NCI-H1417 treated with DMSO at 0.1 percent for 48 hours (cell line): ENCODE data around the gene SMG6.
"Not testable (repeated sequence)": the region's sequence is repeated elsewhere in the genome, so short reads cannot be mapped to it uniquely, and the experiment has no call there.

Experiments
- DNase-seq: peaks from one replicate; lab custom pipeline; 2025; lab: John Stamatoyannopoulos, UW

Gene SMG6

GRCh38 chr17:2303204-2304188 lies at the start of gene SMG6, which contains the start of gene SRR:
Gene SMG6 (minus strand): TSS chr17:2303785. CDS start chr17:2303720, 65 bp downstream.
Gene SRR (plus strand): TSS chr17:2303950. CDS start chr17:2315561, 11,611 bp downstream.
- peak; percentile 55 for DNase-seq

GRCh38 chr17:2351269-2351668 lies 47.7 kb upstream of the SMG6 start:
- no peak for DNase-seq

GRCh38 chr17:2347805-2348685 lies 44.5 kb upstream of the SMG6 start:
- DNase-seq: peak; percentile 21

- DNase-seq: no peak
Observed at GRCh38 chr17:2346475-2346874, 42.9 kb upstream of the SMG6 start.

- DNase-seq: no peak
Observed at GRCh38 chr17:2344528-2344927, 40.9 kb upstream of the SMG6 start.

- no peak for DNase-seq
Observed at GRCh38 chr17:2343421-2343820, 39.8 kb upstream of the SMG6 start.

GRCh38 chr17:2338315-2338657 lies 34.7 kb upstream of the SMG6 start:
- DNase-seq: no peak

- DNase-seq: no peak
Observed at GRCh38 chr17:2337544-2338314, 34.1 kb upstream of the SMG6 start.

GRCh38 chr17:2336852-2337543 lies 33.4 kb upstream of the SMG6 start, which contains the start of gene SGSM2:
Gene SGSM2 (plus strand): TSS chr17:2337501. CDS start chr17:2337689, 188 bp downstream.
- DNase-seq: no peak

- no peak for DNase-seq
Observed at GRCh38 chr17:2336215-2336851, 32.7 kb upstream of the SMG6 start, which contains the start of gene TSR1. Gene TSR1 (minus strand): TSS chr17:2336457. CDS start chr17:2336427, 30 bp downstream.

GRCh38 chr17:2335726-2336214 lies 32.2 kb upstream of the SMG6 start:
- DNase-seq: no peak

- DNase-seq: no peak
Observed at GRCh38 chr17:2331303-2331702, 27.7 kb upstream of the SMG6 start.

- no peak for DNase-seq
Observed at GRCh38 chr17:2323629-2324314, 20.2 kb upstream of the SMG6 start.

GRCh38 chr17:2321399-2321798 lies 17.8 kb upstream of the SMG6 start:
- DNase-seq: no peak

- DNase-seq: no peak
Observed at GRCh38 chr17:2319051-2319450, 15.5 kb upstream of the SMG6 start.

GRCh38 chr17:2317796-2318195 lies 14.2 kb upstream of the SMG6 start:
- DNase-seq: no peak

- DNase-seq: not testable (repeated sequence)
Observed at GRCh38 chr17:2316916-2317205, 13.3 kb upstream of the SMG6 start.

- DNase-seq: no peak
Observed at GRCh38 chr17:2312736-2313135, 9.2 kb upstream of the SMG6 start.

GRCh38 chr17:2309338-2310154 lies 6.0 kb upstream of the SMG6 start:
- DNase-seq: no peak
